Prostate gland (tissue), 2 donors: Measurements from ENCODE around the gene ALDH4A1. TPM values are rescaled to one million over a fixed set of nuclear protein-coding genes. Genes with fewer than 3 reads are reported as not detected.

Experiments
- DNase-seq: peaks from one replicate; pipeline ENCODE4 v3.0.0-alpha.2; 2019; ENCODE audit warnings: low spot score
- H3K27ac ChIP-seq, 2 donors: fragments of 200-600 bp; sonication (generic); 2 replicates each; pipeline ENCODE4 v1.5.1; 2017 to 2019
- H3K27me3 ChIP-seq: fragments of 200-600 bp; sonication (generic); replicated peaks from 2 replicates; pipeline ENCODE4 v1.5.1; 2019; ENCODE audit not compliant: insufficient read depth
- H3K36me3 ChIP-seq, 2 donors: fragments of 200-600 bp; sonication (generic); 1 replicate in 1 of 2; 2 replicates in 1 of 2; pipeline versions ENCODE4 v1.5.1 to v1.8.1; 2017 to 2019
- H3K4me1 ChIP-seq: fragments of 200-600 bp; sonication (generic); replicated peaks from 2 replicates; pipeline ENCODE4 v1.5.1; 2019
- H3K4me3 ChIP-seq, 2 donors: fragments of 200-600 bp; sonication (generic); 2 replicates each; pipeline ENCODE4 v1.5.1; 2017 to 2019
- H3K9me3 ChIP-seq: fragments of 200-600 bp; sonication (generic); 2 replicates; pipeline ENCODE4 v1.5.1; 2017
- CTCF ChIP-seq, 4 experiments: fragments of 200-600 bp in 2 of 4; fragments of 450-650 bp in 2 of 4; sonication (generic) in 2 of 4; IDR thresholded peaks; 1 replicate in 3 of 4; 2 replicates in 1 of 4; pipeline ENCODE4 v1.5.1; 2016 to 2019; ENCODE audit warnings: antibody characterized with exemption in 4 of 4, mild to moderate bottlenecking in 2 of 4, moderate library complexity in 2 of 4
- POLR2A ChIP-seq: fragments of 450-650 bp; IDR thresholded peaks from one replicate; pipeline ENCODE4 v1.6.1; 2016; ENCODE audit warnings: antibody characterized with exemption, mild to moderate bottlenecking
- POLR2AphosphoS5 ChIP-seq: sonication (generic); formaldehyde crosslinking; IDR thresholded peaks from one replicate; pipeline ENCODE4 v1.6.1; 2017; ENCODE audit warnings: antibody characterized with exemption
- WGBS: methylation state at CpG from one replicate; pipeline ENCODE4 v1.1.5; 2018; 5-methylcytosine and 5-hydroxymethylcytosine counted together
- intact Hi-C: fragments of 100-400 bp; cut with DNase I; formaldehyde crosslinking; loops from one replicate; pipeline ENCODE4 v1.14.2; 2022
- total RNA-seq, 2 donors: library from RNA; depleted of rRNA; stranded (reverse); fragments of >200 nt; gene quantifications; one replicate each; pipeline ENCODE4 v1.1.0, GENCODE V29; 2016

The ALDH4A1 gene
- total RNA-seq, 2 donors from 2014 or later: 15.7 to 58.4 TPM

GRCh38 chr1:18926315-18927081, 24.1 kb upstream of the ALDH4A1 start:
- H3K4me1 ChIP-seq: peaks cover 22% of the 10 kb centered on the region

GRCh38 chr1:18925279-18925678, 22.9 kb upstream of the ALDH4A1 start:
- Histone ChIP-seq H3K27ac (no peak overlapping the region), H3K4me3 (no peak overlapping the region), H3K9me3 (no peaks in the 10 kb centered on the region), H3K4me1 (peaks cover 22% of the 10 kb centered on the region), H3K36me3 (peaks cover 0 to 3% of the 10 kb centered on the region in 2 donors), H3K27me3 (no peaks in the 10 kb centered on the region)
- TF ChIP-seq CTCF (IDR thresholded peaks at IDR 0.05): no peak
- no peak for TF ChIP-seq POLR2AphosphoS5
- no peak for TF ChIP-seq POLR2A
- no peak for DNase-seq
- intact Hi-C loops: no loop called here
- 91% methylated on average over 9 of the region's 9 CpGs for WGBS

More at GRCh38 chr1:18926315-18927081, 24.1 kb upstream of the ALDH4A1 start:
- no peaks in the 10 kb centered on the region for H3K36me3 ChIP-seq
- no peak for DNase-seq
- H3K4me3 ChIP-seq: no peak overlapping the region
- intact Hi-C loops: no loop called here
- no peaks in the 10 kb centered on the region for H3K9me3 ChIP-seq
- H3K27me3 ChIP-seq: no peaks in the 10 kb centered on the region
- WGBS: 54% methylated on average over 12 of the region's 13 CpGs
- TF ChIP-seq POLR2AphosphoS5 (no peak), CTCF (IDR thresholded peaks at IDR 0.05) (no peak), POLR2A (no peak)
- H3K27ac ChIP-seq: peak overlapping the region; percentile 29 to 42

GRCh38 chr1:18924221-18924691, 21.9 kb upstream of the ALDH4A1 start:
- WGBS: 47% methylated on average over 9 of the region's 11 CpGs
- H3K4me3 ChIP-seq: no peak overlapping the region
- intact Hi-C loops: loop anchor here (5.0 kb wide), 1 partner anchor 83 kb away; no protein-coding TSS in a partner anchor
- no peaks in the 10 kb centered on the region for H3K9me3 ChIP-seq
- no peak for DNase-seq
- no peaks in the 10 kb centered on the region for H3K27me3 ChIP-seq
- H3K4me1 ChIP-seq: peaks cover 22% of the 10 kb centered on the region
- peak overlapping the region; percentile 80 to 84 for H3K27ac ChIP-seq
- H3K36me3 ChIP-seq: peaks cover 0 to 7% of the 10 kb centered on the region in 2 donors
- TF ChIP-seq POLR2AphosphoS5 (peak; percentile 46), POLR2A (no peak), CTCF (IDR thresholded peaks at IDR 0.05) (no peak)

- H3K27ac ChIP-seq: peak overlapping the region; percentile 80 to 84
- no peaks in the 10 kb centered on the region for H3K27me3 ChIP-seq
- 17% methylated on average over 14 of the region's 14 CpGs for WGBS
- intact Hi-C loops: loop anchor here (2.0 to 5.0 kb wide), 2 partner anchors 27 to 84 kb away; no protein-coding TSS in a partner anchor
- no peaks in the 10 kb centered on the region for H3K9me3 ChIP-seq
- peaks cover 0 to 7% of the 10 kb centered on the region in 2 donors for H3K36me3 ChIP-seq
- peaks cover 22% of the 10 kb centered on the region for H3K4me1 ChIP-seq
- DNase-seq: no peak
- H3K4me3 ChIP-seq: no peak overlapping the region
- TF ChIP-seq POLR2AphosphoS5 (no peak), CTCF (IDR thresholded peaks at IDR 0.05) (no peak), POLR2A (no peak)
Observed at GRCh38 chr1:18923756-18924211, 21.4 kb upstream of the ALDH4A1 start.
